HFF-Myc (cell line): ENCODE data around the gene LCP2.

Experiments
- DNase-seq: peaks from one replicate; pipeline ENCODE4 v3.0.0-alpha.2; 2011; ENCODE audit warnings: low read depth; ENCODE audit errors: extremely low read depth
- H3K4me3 ChIP-seq: replicated peaks from 2 replicates; pipeline ENCODE4 v1.5.1; 2011; ENCODE audit warnings: low read depth, mild to moderate bottlenecking, control low read depth, low read length
- CTCF ChIP-seq: IDR thresholded peaks from 2 replicates; pipeline ENCODE4 v1.5.1; 2012; ENCODE audit warnings: mild to moderate bottlenecking, low read depth, low read length, control low read depth; ENCODE audit errors: missing control alignments

LCP2 gene

GRCh38 chr5:170297589-170298462, at the start of gene LCP2:
TSS of gene LCP2 (minus strand) at chr5:170297777. CDS start at chr5:170297611, 166 bp downstream.
- no peak within 1 kb of the TSS for H3K4me3 ChIP-seq
- no peak for TF ChIP-seq CTCF
- no peak for DNase-seq

DNA sequence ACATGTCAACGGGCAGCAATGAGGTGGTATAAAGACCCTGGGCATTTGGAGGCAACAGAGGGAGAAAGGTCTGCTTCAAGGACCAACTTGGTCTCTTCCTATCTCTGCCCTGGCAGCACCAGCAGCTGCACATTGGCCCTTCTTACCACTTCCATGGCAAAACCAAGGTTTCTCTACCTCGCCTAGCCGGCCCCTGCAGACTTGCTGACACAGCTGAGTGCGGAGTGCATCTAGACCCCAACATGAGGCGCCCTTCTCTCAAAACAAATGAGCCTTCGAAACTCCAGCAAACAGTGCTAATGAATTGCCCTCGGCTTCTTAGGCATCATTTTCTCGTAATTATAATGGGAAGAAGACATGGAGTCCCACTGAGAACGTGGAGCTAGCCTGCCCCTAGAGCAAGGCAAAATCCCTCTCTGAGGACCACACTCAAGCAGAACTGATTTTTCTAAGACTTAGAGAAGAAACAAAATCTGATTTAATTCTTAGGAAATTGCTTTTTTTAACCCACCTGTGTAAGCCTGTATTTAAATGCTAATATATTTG, 49.5 kb upstream of the LCP2 start:
- no peak for TF ChIP-seq CTCF
- H3K4me3 ChIP-seq: no peak overlapping the region
- DNase-seq: no peak

DNA sequence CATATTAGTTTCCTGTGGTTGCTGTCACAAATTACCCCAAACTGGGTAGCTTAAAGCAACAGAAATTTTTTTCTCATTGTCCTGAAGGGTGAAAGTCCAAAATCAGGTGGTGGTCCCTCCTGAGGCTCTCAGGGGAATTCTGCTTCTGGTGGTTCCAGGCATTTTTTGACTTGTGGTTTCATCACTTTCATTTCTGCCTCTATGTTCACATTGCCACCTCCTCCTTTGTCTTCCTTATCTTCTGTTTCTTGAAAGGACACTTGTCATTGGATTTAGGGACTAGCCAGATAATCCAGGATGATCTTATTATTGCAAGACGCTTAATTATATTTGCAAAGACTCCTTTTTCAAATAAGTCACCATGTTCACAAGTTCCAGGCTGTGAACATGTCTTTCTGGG, 48.4 kb upstream of the LCP2 start:
- no peak for DNase-seq
- no peak overlapping the region for H3K4me3 ChIP-seq
- TF ChIP-seq CTCF: no peak

- no peak for TF ChIP-seq CTCF
- DNase-seq: no peak
- H3K4me3 ChIP-seq: no peak overlapping the region
Observed at GRCh38 chr5:170343177-170343576, 45.6 kb upstream of the LCP2 start.

DNA sequence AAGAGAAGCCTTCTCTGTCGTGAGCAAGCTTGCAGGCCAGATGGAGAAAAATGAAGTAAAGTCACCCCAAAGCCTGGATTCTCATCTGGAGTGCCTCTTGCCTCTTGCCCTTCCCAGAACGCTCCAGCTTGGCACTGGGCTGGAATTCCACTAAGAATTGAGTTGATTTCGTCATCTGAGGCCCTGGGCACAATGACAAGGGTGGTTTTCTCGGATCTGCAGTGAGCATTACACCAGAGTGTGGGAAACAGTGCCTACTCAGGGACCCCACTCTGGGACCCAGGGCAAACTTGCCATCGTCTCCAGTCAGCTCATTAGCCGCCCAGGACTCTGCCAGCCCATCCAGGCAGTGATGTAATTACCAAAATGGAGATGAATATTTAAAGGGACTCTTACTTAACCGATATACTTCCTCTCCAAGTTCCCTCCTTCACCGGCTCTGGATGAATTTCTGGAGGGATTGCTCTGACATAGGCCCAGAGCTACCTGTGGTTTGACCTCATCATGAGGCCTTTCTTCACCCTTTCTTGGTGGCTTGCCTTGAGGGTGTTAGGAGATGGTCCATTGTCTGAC, 44.7 kb upstream of the LCP2 start:
- no peak overlapping the region for H3K4me3 ChIP-seq
- no peak for DNase-seq
- TF ChIP-seq CTCF: no peak

GRCh38 chr5:170341545-170341944, 44.0 kb upstream of the LCP2 start:
- no peak for TF ChIP-seq CTCF
- no peak overlapping the region for H3K4me3 ChIP-seq
- no peak for DNase-seq
